Osteocyte (in vitro differentiated cells): ENCODE data around the gene VAPA. TPM values are rescaled to one million over a fixed set of nuclear protein-coding genes. Genes with fewer than 3 reads are reported as not detected.

Experiments
- DNase-seq: peaks from one replicate; pipeline ENCODE4 v3.0.0; 2021; ENCODE audit warnings: mixed read lengths; ENCODE audit not compliant: unreplicated experiment; ENCODE audit errors: extremely low spot score
- H3K27ac Mint-ChIP-seq: one replicate; pipeline ENCODE4 v1.8.0; 2021; ENCODE audit warnings: mild to moderate bottlenecking, mixed read lengths; ENCODE audit not compliant: unreplicated experiment
- H3K27me3 Mint-ChIP-seq: one replicate; pipeline ENCODE4 v1.8.0; 2021; ENCODE audit warnings: mixed read lengths; ENCODE audit not compliant: unreplicated experiment
- H3K36me3 Mint-ChIP-seq: one replicate; pipeline ENCODE4 v1.8.0; 2021; ENCODE audit warnings: mixed read lengths; ENCODE audit not compliant: unreplicated experiment
- H3K4me1 Mint-ChIP-seq: one replicate; pipeline ENCODE4 v1.8.0; 2021; ENCODE audit warnings: mixed read lengths; ENCODE audit not compliant: unreplicated experiment
- H3K4me3 Mint-ChIP-seq: one replicate; pipeline ENCODE4 v1.8.0; 2021; ENCODE audit warnings: mild to moderate bottlenecking, moderate library complexity, mixed read lengths; ENCODE audit not compliant: unreplicated experiment
- H3K9me3 Mint-ChIP-seq: one replicate; pipeline ENCODE4 v1.8.0; 2021; ENCODE audit warnings: mixed read lengths; ENCODE audit not compliant: unreplicated experiment
- CTCF ChIP-seq: fragments of 200-600 bp; sonication (generic); IDR thresholded peaks from 2 replicates; pipeline ENCODE4 v1.5.0; 2021; ENCODE audit warnings: antibody characterized with exemption, mild to moderate bottlenecking, moderate library complexity
- total RNA-seq: library from RNA; stranded (reverse); gene quantifications from 2 replicates; pipeline ENCODE4 v1.2.1, GENCODE V29; 2021

VAPA gene
- total RNA-seq, 1 donor from 2014 or later, result 157 TPM

- no peaks in the 10 kb centered on the region for H3K9me3 Mint-ChIP-seq
- DNase-seq, result no peak
- H3K36me3 Mint-ChIP-seq, result no peaks in the 10 kb centered on the region
- peaks cover 6% of the 10 kb centered on the region for H3K27me3 Mint-ChIP-seq
- no peak for TF ChIP-seq CTCF
- H3K4me3 Mint-ChIP-seq, result no peak overlapping the region
- H3K27ac Mint-ChIP-seq, result no peak overlapping the region
- H3K4me1 Mint-ChIP-seq, result no peaks in the 10 kb centered on the region
Observed at GRCh38 chr18:9905401-9905922, 8.4 kb upstream of the VAPA start.

GRCh38 chr18:9906481-9906880 is 7.3 kb upstream of the VAPA start:
- H3K27ac Mint-ChIP-seq, result no peak overlapping the region
- no peak overlapping the region for H3K4me3 Mint-ChIP-seq
- no peaks in the 10 kb centered on the region for H3K36me3 Mint-ChIP-seq
- no peak for TF ChIP-seq CTCF
- DNase-seq, result no peak
- no peaks in the 10 kb centered on the region for H3K9me3 Mint-ChIP-seq
- peaks cover 6% of the 10 kb centered on the region for H3K27me3 Mint-ChIP-seq
- no peaks in the 10 kb centered on the region for H3K4me1 Mint-ChIP-seq

GRCh38 chr18:9907867-9908266 is 5.9 kb upstream of the VAPA start:
- Mint-ChIP-seq H3K9me3 (no peaks in the 10 kb centered on the region), H3K27me3 (peaks cover 6% of the 10 kb centered on the region), H3K36me3 (no peaks in the 10 kb centered on the region), H3K27ac (no peak overlapping the region), H3K4me1 (peaks cover 2% of the 10 kb centered on the region), H3K4me3 (no peak overlapping the region)
- DNase-seq, result no peak
- no peak for TF ChIP-seq CTCF

GRCh38 chr18:9910071-9910470 is 3.7 kb upstream of the VAPA start:
- Mint-ChIP-seq H3K4me3 (no peak overlapping the region), H3K4me1 (peaks cover 6% of the 10 kb centered on the region), H3K27me3 (peaks cover 6% of the 10 kb centered on the region), H3K27ac (no peak overlapping the region), H3K9me3 (no peaks in the 10 kb centered on the region), H3K36me3 (no peaks in the 10 kb centered on the region)
- TF ChIP-seq CTCF, result no peak
- DNase-seq, result no peak

- Mint-ChIP-seq H3K4me1 (peaks cover 12% of the 10 kb centered on the region), H3K9me3 (no peaks in the 10 kb centered on the region), H3K27ac (no peak overlapping the region), H3K36me3 (no peaks in the 10 kb centered on the region), H3K27me3 (peaks cover 6% of the 10 kb centered on the region), H3K4me3 (no peak overlapping the region)
- no peak for DNase-seq
- TF ChIP-seq CTCF, result no peak
Observed at GRCh38 chr18:9910661-9911060, 3.2 kb upstream of the VAPA start.
